ENCODE results near the gene PRKN.
"Not testable (repeated sequence)": the region's sequence is repeated elsewhere in the genome, so short reads cannot be mapped to it uniquely, and the experiment has no call there.

PRKN gene

DNA sequence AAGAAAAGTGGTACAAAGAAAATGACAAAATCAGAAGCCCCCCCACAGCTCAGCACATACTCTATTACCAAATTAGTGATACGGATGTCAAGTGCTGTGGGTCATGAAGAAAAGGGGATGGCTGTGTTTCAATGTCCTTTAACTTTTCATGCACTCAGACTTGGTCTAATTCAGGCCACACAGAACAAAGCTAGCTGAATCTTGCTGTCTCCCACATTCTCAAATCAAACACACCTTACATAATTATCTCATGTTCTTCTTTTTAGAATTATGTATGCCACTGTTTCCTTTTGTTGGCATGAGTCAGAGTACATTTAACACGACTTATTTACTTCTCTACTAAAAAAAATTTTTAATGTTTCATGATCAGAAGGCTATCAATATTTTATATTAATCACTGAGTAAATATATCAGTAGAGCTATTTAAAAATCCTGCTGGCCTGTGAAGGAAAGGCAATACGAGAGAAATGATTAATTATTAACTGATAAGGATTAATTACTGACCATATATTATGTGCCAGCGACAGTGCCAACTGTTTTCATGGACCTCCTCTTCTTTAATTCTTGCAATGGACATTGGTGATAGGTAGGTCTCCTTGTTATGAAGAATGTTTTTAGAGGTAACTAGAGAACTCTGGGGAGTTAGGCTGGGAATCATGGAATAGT, 857.2 kb downstream of the PRKN start:
- no peak for DNase-seq

GRCh38 chr6:161869491-161869890, 858.1 kb downstream of the PRKN start:
- no peak for DNase-seq

GRCh38 chr6:161866570-161866969, 861.0 kb downstream of the PRKN start:
- no peak for DNase-seq

- DNase-seq: not testable (repeated sequence)
Observed at GRCh38 chr6:161861061-161861460, 866.5 kb downstream of the PRKN start.

DNA sequence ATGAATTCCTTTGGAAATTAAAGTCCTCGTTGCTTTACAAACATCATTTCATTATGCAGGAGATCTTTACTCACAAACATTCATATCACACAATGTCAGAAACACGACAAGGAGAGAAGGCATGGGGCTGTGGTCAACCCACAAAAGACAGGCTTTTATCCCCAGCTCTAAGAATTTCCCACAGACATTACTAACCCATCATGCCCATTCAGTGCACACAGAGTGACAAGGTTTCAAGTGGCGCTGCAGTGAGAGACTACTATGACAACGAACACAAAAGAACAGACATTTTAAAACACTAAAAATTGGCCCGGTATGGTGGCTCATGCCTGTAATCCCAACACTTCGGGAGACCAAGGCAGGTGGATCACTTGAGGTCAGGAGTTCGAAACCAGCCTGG, 873.9 kb downstream of the PRKN start:
- DNase-seq: no peak

GRCh38 chr6:161851486-161851885, 876.1 kb downstream of the PRKN start:
- DNase-seq: not testable (repeated sequence)

DNA sequence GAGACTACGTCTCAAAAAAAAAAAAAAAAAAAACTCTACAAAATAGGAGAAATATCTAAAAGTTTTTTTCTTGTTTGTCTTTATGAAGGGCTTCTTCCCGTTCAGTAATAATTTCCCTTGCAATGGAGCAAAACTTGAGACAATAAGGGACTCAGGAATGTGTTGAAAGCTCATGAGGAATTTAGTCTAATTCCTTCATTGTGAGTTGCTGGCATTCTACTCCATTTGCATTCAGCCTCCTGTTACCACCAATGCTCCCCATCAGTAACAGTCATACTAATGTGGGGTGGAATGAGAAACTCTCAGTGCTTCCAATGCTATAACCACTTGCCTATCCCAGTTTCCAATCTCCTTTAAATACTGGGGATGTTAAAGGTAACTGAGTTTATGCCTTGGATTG, 877.0 kb downstream of the PRKN start:
- DNase-seq: no peak

GRCh38 chr6:161847628-161848027, 879.9 kb downstream of the PRKN start:
- DNase-seq: no peak

GRCh38 chr6:161844804-161845203, 882.8 kb downstream of the PRKN start:
- no peak for DNase-seq

DNA sequence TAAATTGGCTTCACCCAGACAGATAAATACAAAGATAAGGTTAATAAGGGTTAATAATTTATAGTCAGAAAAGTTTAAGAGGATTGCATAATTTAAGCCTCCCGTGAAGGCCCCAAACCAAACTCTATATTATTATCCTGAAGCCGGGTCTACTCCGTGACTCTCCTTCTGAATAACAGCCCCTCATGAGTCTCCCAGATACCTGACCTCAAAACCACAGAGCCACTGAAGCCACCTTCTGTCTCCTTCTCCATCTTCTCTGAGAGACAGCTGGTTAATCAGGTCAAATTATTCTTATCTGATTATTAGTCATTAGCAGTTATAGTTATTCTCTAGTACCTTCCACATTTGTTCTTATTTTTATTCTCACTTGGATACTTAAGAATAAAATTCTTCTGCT, 884.5 kb downstream of the PRKN start:
- no peak for DNase-seq

DNA sequence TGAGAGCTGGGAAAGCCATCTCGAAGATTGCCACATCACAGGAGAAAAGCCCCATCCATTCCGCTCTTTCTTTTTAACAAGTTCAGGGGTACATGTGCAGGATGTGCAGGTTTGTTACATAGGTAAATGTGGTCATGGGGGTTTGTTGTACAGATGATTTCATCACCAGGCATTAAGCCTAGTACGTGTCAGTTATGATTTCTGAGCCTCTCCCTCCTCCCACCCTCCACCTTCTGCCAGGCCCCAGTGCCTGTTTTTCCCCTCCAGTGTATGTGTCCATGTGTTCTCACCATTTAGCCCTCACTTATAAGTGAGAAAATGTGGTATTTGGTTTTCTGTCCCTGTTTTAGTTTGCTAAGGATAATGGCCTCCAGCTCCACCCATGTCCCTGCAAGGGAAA, 887.2 kb downstream of the PRKN start:
- no peak for DNase-seq

- no peak for DNase-seq
Observed at GRCh38 chr6:161838306-161839035, 889.1 kb downstream of the PRKN start.

- DNase-seq: no peak
Observed at GRCh38 chr6:161837854-161838253, 889.7 kb downstream of the PRKN start.

DNA sequence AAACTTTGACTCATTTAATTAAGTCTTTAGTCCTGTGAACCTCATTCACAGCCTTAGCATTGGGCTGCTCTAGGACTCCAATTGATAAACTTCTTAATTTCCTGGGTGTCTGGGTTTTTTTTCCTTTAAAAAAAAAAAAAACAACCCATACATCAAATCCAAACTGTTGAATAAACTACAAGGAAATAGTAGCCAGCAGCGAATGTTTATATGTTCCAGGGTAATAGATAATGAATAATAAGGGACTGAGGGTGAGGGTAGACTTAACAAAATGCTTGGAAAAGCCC, 890.2 kb downstream of the PRKN start:
- DNase-seq: no peak

GRCh38 chr6:161836643-161837448, 890.7 kb downstream of the PRKN start:
- no peak for DNase-seq

GRCh38 chr6:161835500-161836215, 891.9 kb downstream of the PRKN start:
- DNase-seq: no peak

DNA sequence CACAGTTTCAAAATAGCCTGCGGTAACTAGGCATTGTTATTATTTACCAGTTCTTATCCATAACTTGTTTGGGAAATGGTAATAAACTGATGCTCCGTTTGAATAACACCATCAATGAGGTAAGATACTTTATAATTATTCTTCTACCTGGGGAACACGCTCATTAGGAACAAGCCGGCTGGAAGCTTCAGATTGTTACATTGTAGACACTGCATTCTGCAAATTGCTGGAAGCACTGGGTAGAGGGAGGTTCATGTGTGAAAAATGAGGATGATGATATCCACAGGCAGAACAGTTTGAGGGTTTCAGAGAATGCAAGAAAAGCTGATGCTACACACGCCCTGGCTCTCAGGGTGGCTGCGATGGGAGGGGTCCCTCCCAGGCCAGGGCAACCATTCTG, 893.1 kb downstream of the PRKN start:
- no peak for DNase-seq

- no peak for DNase-seq
Observed at GRCh38 chr6:161833099-161833860, 894.3 kb downstream of the PRKN start.

DNA sequence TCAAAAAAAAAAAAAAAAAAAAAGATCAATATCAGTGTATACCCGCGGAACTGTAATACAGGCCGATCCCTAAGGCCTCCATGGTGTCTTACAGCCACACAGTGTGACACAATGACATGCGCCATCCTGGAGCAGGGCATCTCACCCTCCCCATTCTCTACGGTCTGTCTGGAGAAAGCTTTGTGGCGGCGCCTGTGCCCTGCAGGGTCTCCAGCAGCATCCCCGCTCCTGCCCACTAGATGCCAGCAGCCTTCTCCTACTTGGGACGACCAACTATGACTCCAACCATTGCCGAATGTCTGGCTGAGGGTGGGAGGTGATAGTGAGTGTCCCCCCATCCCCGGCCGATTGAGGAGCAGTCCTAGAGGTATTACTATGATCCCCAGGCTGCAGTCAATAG, 894.9 kb downstream of the PRKN start:
- no peak for DNase-seq

- DNase-seq: no peak
Observed at GRCh38 chr6:161830866-161831616, 896.5 kb downstream of the PRKN start.

- no peak for DNase-seq
Observed at GRCh38 chr6:161829291-161829729, 898.3 kb downstream of the PRKN start.

GRCh38 chr6:161828355-161828754, 899.2 kb downstream of the PRKN start:
- no peak for DNase-seq

All from DMS79 (cell line).